Activated CD8-positive, alpha-beta memory T cell treated with anti-CD3 and anti-CD28 coated beads for 4 hours (primary cell): ENCODE measurements around the gene PNMA3.
A peak's percentile ranks its signal among the peaks of the same experiment; 100 is the strongest.
"Not testable (repeated sequence)": the region's sequence is repeated elsewhere in the genome, so short reads cannot be mapped to it uniquely, and the experiment has no call there.

ENCODE experiments used
- DNase-seq, 2 donors: peaks; one replicate each; pipeline ENCODE4 v3.0.0-alpha.2; 2020; ENCODE audit warnings: low read depth in 2 of 2

Gene PNMA3

GRCh38 chrX:153055871-153056749, at the start of gene PNMA3:
PNMA3 (plus strand) TSS chrX:153056470; CDS start chrX:153057056, 586 bp downstream.
- no peak for DNase-seq

- not testable (repeated sequence) for DNase-seq
Observed at GRCh38 chrX:153017174-153017573, 39.1 kb upstream of the PNMA3 start.

- DNase-seq, result no peak
Observed at GRCh38 chrX:153019166-153019565, 37.1 kb upstream of the PNMA3 start.

- DNase-seq, result not testable (repeated sequence)
Observed at GRCh38 chrX:153026501-153026900, 29.8 kb upstream of the PNMA3 start.

GRCh38 chrX:153028487-153028886, 27.8 kb upstream of the PNMA3 start:
- DNase-seq, result not testable (repeated sequence)

GRCh38 chrX:153029162-153029561, 27.1 kb upstream of the PNMA3 start:
- DNase-seq, result no peak

GRCh38 chrX:153029875-153030274, 26.4 kb upstream of the PNMA3 start:
- no peak for DNase-seq

- no peak for DNase-seq
Observed at GRCh38 chrX:153030801-153031200, 25.5 kb upstream of the PNMA3 start.

GRCh38 chrX:153032397-153033118, 23.7 kb upstream of the PNMA3 start:
- peak; percentile 19 to 28 for DNase-seq

- DNase-seq, result no peak
Observed at GRCh38 chrX:153049093-153049492, 7.2 kb upstream of the PNMA3 start.

- no peak for DNase-seq
Observed at GRCh38 chrX:153052534-153052933, 3.7 kb upstream of the PNMA3 start.

GRCh38 chrX:153057281-153057680, 1.0 kb downstream of the PNMA3 start:
- DNase-seq, result no peak

- no peak for DNase-seq
Observed at GRCh38 chrX:153059191-153060094, 3.2 kb downstream of the PNMA3 start.

GRCh38 chrX:153060095-153060445, 3.8 kb downstream of the PNMA3 start:
- no peak for DNase-seq

- DNase-seq, result no peak
Observed at GRCh38 chrX:153061732-153062131, 5.5 kb downstream of the PNMA3 start.

- DNase-seq, result no peak
Observed at GRCh38 chrX:153063315-153063714, 7.0 kb downstream of the PNMA3 start.

GRCh38 chrX:153064061-153064460, 7.8 kb downstream of the PNMA3 start:
- DNase-seq, result no peak

GRCh38 chrX:153065389-153065788, 9.1 kb downstream of the PNMA3 start:
- DNase-seq, result no peak

- not testable (repeated sequence) for DNase-seq
Observed at GRCh38 chrX:153066402-153066801, 10.1 kb downstream of the PNMA3 start.

GRCh38 chrX:153071909-153072583, 15.8 kb downstream of the PNMA3 start, which contains the start of gene PNMA6A:
PNMA6A (plus strand) TSS chrX:153072454; CDS start chrX:153073063, 609 bp downstream.
- not testable (repeated sequence) for DNase-seq

GRCh38 chrX:153073331-153073730, 17.1 kb downstream of the PNMA3 start:
- DNase-seq, result not testable (repeated sequence)
